Fibroblast of the aortic adventitia (primary cell): ENCODE results near the gene EVC2. TPM values are rescaled to one million over a fixed set of nuclear protein-coding genes. Genes with fewer than 3 reads are reported as not detected.

Experiments
- DNase-seq: peaks from one replicate; pipeline ENCODE4 v3.0.0-alpha.2; 2010; ENCODE audit warnings: low read depth
- H3K4me3 ChIP-seq: 2 replicates; pipeline ENCODE4 v1.5.1; 2011; ENCODE audit warnings: low read depth, mild to moderate bottlenecking, control low read depth, low read length, moderate library complexity
- CTCF ChIP-seq: IDR thresholded peaks from 2 replicates; pipeline ENCODE4 v1.5.1; 2011; ENCODE audit warnings: mild to moderate bottlenecking, low read length, control low read depth, inconsistent platforms; ENCODE audit not compliant: insufficient read depth
- total RNA-seq: library from RNA; depleted of rRNA; stranded (reverse); fragments of >200 nt; gene quantifications from 2 replicates; pipeline ENCODE4 v1.2.3, GENCODE V29; 2012; ENCODE audit warnings: low replicate concordance

Gene EVC2
- total RNA-seq, 1 donor = 15.5 TPM

- no peak overlapping the region for H3K4me3 ChIP-seq
- TF ChIP-seq CTCF = no peak
- no peak for DNase-seq
Measured at GRCh38 chr4:5639556-5639955, 68.8 kb downstream of the EVC2 start.

GRCh38 chr4:5638976-5639375, 69.4 kb downstream of the EVC2 start:
- no peak for TF ChIP-seq CTCF
- DNase-seq = peak; percentile 46
- no peak overlapping the region for H3K4me3 ChIP-seq

GRCh38 chr4:5638316-5638715, 70.0 kb downstream of the EVC2 start:
- no peak overlapping the region for H3K4me3 ChIP-seq
- peak; percentile 75 for DNase-seq
- no peak for TF ChIP-seq CTCF

GRCh38 chr4:5636766-5637670, 71.3 kb downstream of the EVC2 start:
- H3K4me3 ChIP-seq = no peak overlapping the region
- no peak for DNase-seq
- TF ChIP-seq CTCF = no peak

DNA sequence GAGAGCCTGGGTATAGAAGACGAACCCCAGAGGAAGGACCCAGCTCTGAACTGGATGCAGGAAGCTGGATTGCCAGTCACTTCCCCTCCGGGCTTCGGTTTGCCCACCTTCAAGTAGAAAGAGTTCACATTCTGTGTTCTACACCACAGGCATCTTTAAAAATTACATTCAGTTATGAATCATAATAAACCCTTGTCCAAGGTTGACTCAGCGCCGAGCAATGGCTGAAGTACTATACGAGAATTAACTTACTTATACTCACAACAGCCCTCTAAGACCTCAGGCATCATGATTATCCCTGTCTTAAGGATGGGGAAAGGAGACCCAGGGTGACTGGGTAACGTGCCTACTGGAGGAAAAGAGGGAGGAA, 72.5 kb downstream of the EVC2 start:
- TF ChIP-seq CTCF = no peak
- DNase-seq = peak; percentile 65
- H3K4me3 ChIP-seq = no peak overlapping the region

DNA sequence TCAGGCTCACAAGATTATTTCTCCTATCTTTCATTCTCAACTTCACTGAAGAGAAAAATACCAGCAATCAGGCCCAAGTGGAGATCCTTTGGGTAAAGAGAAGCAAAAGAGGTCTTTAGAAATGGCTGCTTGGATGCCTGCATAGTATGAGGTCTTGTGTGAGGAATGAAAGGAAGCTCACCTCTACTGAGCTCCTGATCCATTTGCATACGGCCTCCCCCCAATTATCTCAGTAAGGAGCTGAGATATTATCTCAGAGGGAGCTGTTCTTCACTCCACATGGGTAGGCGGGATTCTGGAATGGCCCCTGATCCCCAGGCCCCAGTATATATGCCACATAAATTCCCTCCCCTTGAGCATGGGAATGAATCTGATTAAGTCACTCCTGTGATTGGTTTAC, 75.8 kb downstream of the EVC2 start:
- H3K4me3 ChIP-seq = no peak overlapping the region
- DNase-seq = no peak
- TF ChIP-seq CTCF = no peak

DNA sequence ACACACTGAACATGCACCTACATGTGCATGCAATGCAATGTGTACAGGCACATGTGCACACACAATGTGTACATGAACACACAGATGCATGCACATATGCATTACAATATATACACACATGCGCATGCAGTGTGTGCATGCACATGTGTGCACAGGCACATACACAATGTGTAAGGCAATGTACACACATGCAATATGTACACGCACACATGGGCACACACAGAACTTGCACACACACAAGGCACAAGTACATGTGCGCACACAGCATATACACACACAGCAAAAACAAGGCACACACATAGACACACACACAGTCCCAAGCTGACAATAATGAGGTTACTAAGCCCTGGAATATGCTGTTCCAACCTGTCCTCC, 76.3 kb downstream of the EVC2 start:
- no peak for DNase-seq
- no peak overlapping the region for H3K4me3 ChIP-seq
- no peak for TF ChIP-seq CTCF
